ENCODE measurements around the gene EFEMP2.

The EFEMP2 gene

GRCh38 chr11:65885231-65885630 lies 12.6 kb upstream of the EFEMP2 start:
- no peak for FAIRE-seq
- no peak for DNase-seq (ENCODE audit: low spot score)

- FAIRE-seq (no peak), DNase-seq (ENCODE audit: low spot score) (peak; percentile 51)
Measured at GRCh38 chr11:65884716-65885092, 12.1 kb upstream of the EFEMP2 start.

- DNase-seq (ENCODE audit: low spot score) (no peak), FAIRE-seq (no peak)
Measured at GRCh38 chr11:65883786-65884715, 11.5 kb upstream of the EFEMP2 start.

GRCh38 chr11:65883058-65883761 lies 10.6 kb upstream of the EFEMP2 start:
- FAIRE-seq (no peak), DNase-seq (ENCODE audit: low spot score) (no peak)

GRCh38 chr11:65882120-65883057 lies 9.8 kb upstream of the EFEMP2 start:
- FAIRE-seq (no peak), DNase-seq (ENCODE audit: low spot score) (no peak)

GRCh38 chr11:65880844-65881421 lies 8.3 kb upstream of the EFEMP2 start:
- FAIRE-seq (no peak), DNase-seq (ENCODE audit: low spot score) (peak; percentile 76)

- DNase-seq (ENCODE audit: low spot score) (no peak), FAIRE-seq (no peak)
Measured at GRCh38 chr11:65880027-65880426, 7.4 kb upstream of the EFEMP2 start.

- no peak for DNase-seq (ENCODE audit: low spot score)
- no peak for FAIRE-seq
Measured at GRCh38 chr11:65879617-65880016, 7.0 kb upstream of the EFEMP2 start, which contains the start of gene CTSW. Gene CTSW (plus strand): TSS chr11:65879837. CDS start chr11:65879855, 18 bp downstream.

- FAIRE-seq (peak; percentile 55), DNase-seq (ENCODE audit: low spot score) (peak; percentile 77)
Measured at GRCh38 chr11:65873318-65874156, 937 bp upstream of the EFEMP2 start.

- no peak for FAIRE-seq
Measured at GRCh38 chr11:65871811-65872548, 620 bp downstream of the EFEMP2 start.

GRCh38 chr11:65870706-65871681 lies 1.6 kb downstream of the EFEMP2 start:
- no peak for FAIRE-seq
- DNase-seq (ENCODE audit: low spot score), result no peak

More at GRCh38 chr11:65871811-65872548, 620 bp downstream of the EFEMP2 start:
- DNase-seq (ENCODE audit: low spot score), result no peak

GRCh38 chr11:65870307-65870658 lies 2.3 kb downstream of the EFEMP2 start:
- FAIRE-seq, result no peak
- DNase-seq (ENCODE audit: low spot score), result no peak

GRCh38 chr11:65869643-65870306 lies 2.8 kb downstream of the EFEMP2 start:
- no peak for DNase-seq (ENCODE audit: low spot score)
- FAIRE-seq, result no peak

GRCh38 chr11:65868907-65869306 lies 3.7 kb downstream of the EFEMP2 start:
- FAIRE-seq (no peak), DNase-seq (ENCODE audit: low spot score) (no peak)

- FAIRE-seq (no peak), DNase-seq (ENCODE audit: low spot score) (no peak)
Measured at GRCh38 chr11:65868076-65868667, 4.4 kb downstream of the EFEMP2 start.

- FAIRE-seq, result no peak
- DNase-seq (ENCODE audit: low spot score), result no peak
Measured at GRCh38 chr11:65867284-65868071, 5.1 kb downstream of the EFEMP2 start.

All from RCC 7860 (cell line).